Measurements from ENCODE around the gene CDR2. TPM values are rescaled to one million over a fixed set of nuclear protein-coding genes. Genes with fewer than 3 reads are reported as not detected.

CDR2 gene
- total and polyA plus RNA-seq, 2 of the 13 experiments (the other 11 are each of a cell fraction or from before 2014, with no cell fraction given) = 59.0 to 78.9 TPM

DNA sequence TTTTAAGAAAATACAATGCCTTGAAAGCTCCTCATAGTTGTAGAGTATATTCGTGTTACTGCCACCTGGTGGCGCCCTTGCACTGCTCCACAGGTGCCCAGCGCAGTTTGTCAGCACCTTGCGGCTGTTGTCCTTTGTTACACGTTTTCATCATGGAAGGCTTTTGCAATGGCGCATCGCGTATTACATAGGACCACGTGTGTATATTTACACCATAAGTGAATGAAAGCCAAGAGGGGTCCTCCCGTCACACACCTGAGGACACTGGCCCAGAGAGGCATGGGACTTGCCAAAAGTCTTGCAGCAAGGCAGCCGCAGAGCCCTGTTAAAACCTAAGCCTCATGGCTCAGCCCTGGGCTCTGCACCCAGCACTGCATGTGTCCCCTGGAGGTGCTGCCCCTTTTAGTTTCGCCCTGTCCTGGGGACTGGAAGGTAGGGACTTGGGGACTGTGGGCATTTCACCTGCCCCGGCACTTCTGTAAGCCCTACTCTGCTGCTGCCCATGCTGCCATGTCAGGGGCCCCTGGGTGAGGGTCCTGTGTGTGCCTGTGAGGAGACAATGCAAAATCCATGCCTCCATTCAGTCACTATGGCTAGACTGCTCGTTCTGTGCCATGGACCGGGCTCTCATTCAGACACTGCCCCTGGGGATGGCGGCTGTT, 52.9 kb downstream of the CDR2 start:
- Histone ChIP-seq H3K27me3 (ENCODE audit: control insufficient read depth in 1 of 2, insufficient read depth in 2 of 2, low read length in 2 of 2) (no peaks in the 10 kb centered on the region), H4K20me1 (ENCODE audit: insufficient read depth, low read length) (peaks cover 23% of the 10 kb centered on the region; the same call in 1 of the 2 replicates), H3K4me2 (ENCODE audit: low read depth, low read length) (no peak overlapping the region), H2AFZ (ENCODE audit: low read length) (no peak overlapping the region), H3K79me2 (ENCODE audit: insufficient read depth, low read length) (peaks cover 14% of the 10 kb centered on the region), H3K27ac (ENCODE audit: extremely low read length, insufficient read depth, low read length) (no peak overlapping the region), H3K4me3 (replicated peaks in 1 of 3; ENCODE audit: insufficient read depth in 1 of 3, low read depth in 2 of 3, low read length in 3 of 3) (no peak overlapping the region), H3K9ac (ENCODE audit: insufficient read depth, low read depth, low read length) (no peak overlapping the region), H3K9me3 (ENCODE audit: low read length) (no peaks in the 10 kb centered on the region), H3K4me1 (ENCODE audit: insufficient read depth, low read length) (0 out of 2 replicates have a peak, but pooled peaks cover 7% of the 10 kb centered on the region), H3K36me3 (replicated peaks in 1 of 2; ENCODE audit: control insufficient read depth in 1 of 2, insufficient read depth in 2 of 2, low read length in 2 of 2) (peaks cover 64 to 97% of the 10 kb centered on the region in 2 experiments)
- intact Hi-C loops (cut with micrococcal nuclease; ENCODE audit: unreplicated experiment) (loop anchor here (5.0 kb wide), 1 partner anchor 51 kb away; the partner anchor contains the start of gene CDR2), in situ Hi-C loops (cut with HindIII; ENCODE audit: extremely low pct_ligation_motif_present, low pct_unique_long_range_greater_than_20kb) (no loop called here)
- FAIRE-seq (peak; percentile 89), DNase-seq (ENCODE audit: low spot score) (peak; percentile 59), ATAC-seq (peak; percentile 36; the same call in 2 of the 3 replicates)
- ChIA-PET CTCF (ENCODE audit: low intra/inter-chr PET ratio, low total read pairs) (no interaction called here), POLR2A (no interaction called here)
- BruUV-seq (replicated peaks) = TSS peak; percentile 29
- 72% methylated on average over 16 of the region's 16 CpGs for WGBS (ENCODE audit: low lambda C conversion rate)
- TF ChIP-seq, protein P1, sequence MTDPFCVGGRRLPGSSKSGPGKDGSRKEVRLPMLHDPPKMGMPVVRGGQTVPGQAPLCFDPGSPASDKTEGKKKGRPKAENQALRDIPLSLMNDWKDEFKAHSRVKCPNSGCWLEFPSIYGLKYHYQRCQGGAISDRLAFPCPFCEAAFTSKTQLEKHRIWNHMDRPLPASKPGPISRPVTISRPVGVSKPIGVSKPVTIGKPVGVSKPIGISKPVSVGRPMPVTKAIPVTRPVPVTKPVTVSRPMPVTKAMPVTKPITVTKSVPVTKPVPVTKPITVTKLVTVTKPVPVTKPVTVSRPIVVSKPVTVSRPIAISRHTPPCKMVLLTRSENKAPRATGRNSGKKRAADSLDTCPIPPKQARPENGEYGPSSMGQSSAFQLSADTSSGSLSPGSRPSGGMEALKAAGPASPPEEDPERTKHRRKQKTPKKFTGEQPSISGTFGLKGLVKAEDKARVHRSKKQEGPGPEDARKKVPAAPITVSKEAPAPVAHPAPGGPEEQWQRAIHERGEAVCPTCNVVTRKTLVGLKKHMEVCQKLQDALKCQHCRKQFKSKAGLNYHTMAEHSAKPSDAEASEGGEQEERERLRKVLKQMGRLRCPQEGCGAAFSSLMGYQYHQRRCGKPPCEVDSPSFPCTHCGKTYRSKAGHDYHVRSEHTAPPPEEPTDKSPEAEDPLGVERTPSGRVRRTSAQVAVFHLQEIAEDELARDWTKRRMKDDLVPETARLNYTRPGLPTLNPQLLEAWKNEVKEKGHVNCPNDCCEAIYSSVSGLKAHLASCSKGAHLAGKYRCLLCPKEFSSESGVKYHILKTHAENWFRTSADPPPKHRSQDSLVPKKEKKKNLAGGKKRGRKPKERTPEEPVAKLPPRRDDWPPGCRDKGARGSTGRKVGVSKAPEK (CRISPR knock-in tag; IDR thresholded peaks at IDR 0.05; ENCODE audit: borderline replicate concordance) = peak; percentile 71; the same call in 1 of the 2 replicates
- TF ChIP-seq PHF5A (CRISPR knock-in tag; IDR thresholded peaks at IDR 0.05; ENCODE audit: low read depth, unreplicated experiment) (no peak), RARG (CRISPR knock-in tag; IDR thresholded peaks at IDR 0.05; ENCODE audit: low read depth) (no peak), ZNF224 (CRISPR knock-in tag; IDR thresholded peaks at IDR 0.05) (peak; percentile 75; the same call in 1 of the 2 replicates), CBFB (CRISPR knock-in tag; IDR thresholded peaks at IDR 0.05) (0 out of 2 replicates have a peak, but pooled peaks have one; percentile 15), RORA (CRISPR knock-in tag; IDR thresholded peaks at IDR 0.05) (no peak), AGO2 (optimal IDR thresholded peaks at IDR 0.05; ENCODE audit: low read depth, low read length) (peak; percentile 54), ZNF10 (CRISPR knock-in tag; IDR thresholded peaks at IDR 0.05; ENCODE audit: borderline replicate concordance, low read depth) (no peak), ZNF644 (CRISPR knock-in tag; IDR thresholded peaks at IDR 0.05; ENCODE audit: low read depth) (no peak), MAFF (IDR thresholded peaks at IDR 0.05; ENCODE audit: low read depth, low read length) (no peak), CAMTA2 (CRISPR knock-in tag; IDR thresholded peaks at IDR 0.05; ENCODE audit: borderline replicate concordance) (no peak), YEATS2 (CRISPR knock-in tag; IDR thresholded peaks at IDR 0.05; ENCODE audit: borderline replicate concordance) (peak; percentile 53; the same call in 1 of the 2 replicates), NAIF1 (CRISPR knock-in tag; IDR thresholded peaks at IDR 0.05; ENCODE audit: borderline replicate concordance) (no peak), SIN3B (IDR thresholded peaks at IDR 0.05; ENCODE audit: low read length) (no peak)
- TF ChIP-seq, protein P2, sequence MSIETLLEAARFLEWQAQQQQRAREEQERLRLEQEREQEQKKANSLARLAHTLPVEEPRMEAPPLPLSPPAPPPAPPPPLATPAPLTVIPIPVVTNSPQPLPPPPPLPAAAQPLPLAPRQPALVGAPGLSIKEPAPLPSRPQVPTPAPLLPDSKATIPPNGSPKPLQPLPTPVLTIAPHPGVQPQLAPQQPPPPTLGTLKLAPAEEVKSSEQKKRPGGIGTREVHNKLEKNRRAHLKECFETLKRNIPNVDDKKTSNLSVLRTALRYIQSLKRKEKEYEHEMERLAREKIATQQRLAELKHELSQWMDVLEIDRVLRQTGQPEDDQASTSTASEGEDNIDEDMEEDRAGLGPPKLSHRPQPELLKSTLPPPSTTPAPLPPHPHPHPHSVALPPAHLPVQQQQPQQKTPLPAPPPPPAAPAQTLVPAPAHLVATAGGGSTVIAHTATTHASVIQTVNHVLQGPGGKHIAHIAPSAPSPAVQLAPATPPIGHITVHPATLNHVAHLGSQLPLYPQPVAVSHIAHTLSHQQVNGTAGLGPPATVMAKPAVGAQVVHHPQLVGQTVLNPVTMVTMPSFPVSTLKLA (IDR thresholded peaks at IDR 0.05) = no peak
- TF ChIP-seq, protein P3, sequence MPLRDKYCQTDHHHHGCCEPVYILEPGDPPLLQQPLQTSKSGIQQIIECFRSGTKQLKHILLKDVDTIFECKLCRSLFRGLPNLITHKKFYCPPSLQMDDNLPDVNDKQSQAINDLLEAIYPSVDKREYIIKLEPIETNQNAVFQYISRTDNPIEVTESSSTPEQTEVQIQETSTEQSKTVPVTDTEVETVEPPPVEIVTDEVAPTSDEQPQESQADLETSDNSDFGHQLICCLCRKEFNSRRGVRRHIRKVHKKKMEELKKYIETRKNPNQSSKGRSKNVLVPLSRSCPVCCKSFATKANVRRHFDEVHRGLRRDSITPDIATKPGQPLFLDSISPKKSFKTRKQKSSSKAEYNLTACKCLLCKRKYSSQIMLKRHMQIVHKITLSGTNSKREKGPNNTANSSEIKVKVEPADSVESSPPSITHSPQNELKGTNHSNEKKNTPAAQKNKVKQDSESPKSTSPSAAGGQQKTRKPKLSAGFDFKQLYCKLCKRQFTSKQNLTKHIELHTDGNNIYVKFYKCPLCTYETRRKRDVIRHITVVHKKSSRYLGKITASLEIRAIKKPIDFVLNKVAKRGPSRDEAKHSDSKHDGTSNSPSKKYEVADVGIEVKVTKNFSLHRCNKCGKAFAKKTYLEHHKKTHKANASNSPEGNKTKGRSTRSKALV (CRISPR knock-in tag; IDR thresholded peaks at IDR 0.05) = no peak

Measured in HepG2 (cell line).